Stromal cell of bone marrow (primary cell): Measurements from ENCODE around the gene SLU7.
"Not testable (repeated sequence)": the region's sequence is repeated elsewhere in the genome, so short reads cannot be mapped to it uniquely, and the experiment has no call there.

ENCODE experiments used
- DNase-seq: peaks from one replicate; pipeline ENCODE4 v3.0.0-alpha.2; 2012; ENCODE audit warnings: low read depth

Gene SLU7

GRCh38 chr5:160450164-160450932 lies 31.5 kb upstream of the SLU7 start:
- no peak for DNase-seq

GRCh38 chr5:160449458-160449857 lies 30.6 kb upstream of the SLU7 start:
- no peak for DNase-seq

GRCh38 chr5:160448886-160449285 lies 30.0 kb upstream of the SLU7 start:
- DNase-seq = no peak

- no peak for DNase-seq
These were observed 26.9 kb upstream of the SLU7 start for GRCh38 chr5:160445751-160446150.

GRCh38 chr5:160445132-160445531 lies 26.3 kb upstream of the SLU7 start:
- no peak for DNase-seq

GRCh38 chr5:160444407-160444806 lies 25.5 kb upstream of the SLU7 start:
- no peak for DNase-seq

GRCh38 chr5:160442824-160443431 lies 24.0 kb upstream of the SLU7 start:
- DNase-seq = no peak

GRCh38 chr5:160441311-160441781 lies 22.5 kb upstream of the SLU7 start:
- no peak for DNase-seq

GRCh38 chr5:160439205-160439600 lies 20.3 kb upstream of the SLU7 start:
- peak; percentile 43 for DNase-seq

GRCh38 chr5:160438316-160439204 lies 19.7 kb upstream of the SLU7 start:
- DNase-seq = peak; percentile 46

- no peak for DNase-seq
These were observed 18.4 kb upstream of the SLU7 start for GRCh38 chr5:160437271-160437670.

- not testable (repeated sequence) for DNase-seq
These were observed 17.8 kb upstream of the SLU7 start for GRCh38 chr5:160436661-160437060.

- no peak for DNase-seq
These were observed 17.1 kb upstream of the SLU7 start for GRCh38 chr5:160436017-160436416.

- no peak for DNase-seq
These were observed 16.7 kb upstream of the SLU7 start for GRCh38 chr5:160435532-160435931.

- DNase-seq = no peak
These were observed 15.2 kb upstream of the SLU7 start for GRCh38 chr5:160434022-160434531.

GRCh38 chr5:160432787-160433186 lies 13.9 kb upstream of the SLU7 start:
- DNase-seq = no peak

- DNase-seq = no peak
These were observed 13.3 kb upstream of the SLU7 start for GRCh38 chr5:160432196-160432595.

GRCh38 chr5:160427607-160428006 lies 8.7 kb upstream of the SLU7 start:
- DNase-seq = no peak

- no peak for DNase-seq
These were observed 4.2 kb upstream of the SLU7 start for GRCh38 chr5:160423099-160423498.

GRCh38 chr5:160421625-160422258 lies 2.9 kb upstream of the SLU7 start, which contains the start of gene PTTG1:
PTTG1 (plus strand) TSS chr5:160421855; CDS start chr5:160422313, 458 bp downstream.
- DNase-seq = peak; percentile 94

GRCh38 chr5:160420331-160420610 lies 1.4 kb upstream of the SLU7 start:
- no peak for DNase-seq
